Thoracic aorta (tissue), 2 donors: ENCODE measurements around the gene COL8A1. TPM values are rescaled to one million over a fixed set of nuclear protein-coding genes. Genes with fewer than 3 reads are reported as not detected.

Source experiments
- ATAC-seq: fragments of 150-250 bp; one replicate; pipeline ENCODE4 v1.8.0; 2017; ENCODE audit warnings: low read depth; ENCODE audit not compliant: insufficient number of reproducible peaks, low FRiP score
- DNase-seq: peaks from one replicate; pipeline ENCODE4 v3.0.0-alpha.2; 2020; ENCODE audit warnings: low spot score
- H3K27ac ChIP-seq, 2 donors: fragments of 200-600 bp; sonication (generic); 1 replicate in 1 of 2; 2 replicates in 1 of 2; pipeline ENCODE4 v1.5.1; 2016; ENCODE audit warnings: mild to moderate bottlenecking in 2 of 2, moderate library complexity in 2 of 2
- H3K27me3 ChIP-seq: fragments of 200-600 bp; sonication (generic); replicated peaks from 2 replicates; pipeline ENCODE4 v1.6.0; 2016; ENCODE audit warnings: mild to moderate bottlenecking; ENCODE audit not compliant: insufficient read depth
- H3K36me3 ChIP-seq: fragments of 200-600 bp; sonication (generic); one replicate; pipeline ENCODE4 v1.5.1; 2016
- H3K4me1 ChIP-seq, 2 donors: fragments of 200-600 bp; sonication (generic); 1 replicate in 1 of 2; 2 replicates in 1 of 2; pipeline versions ENCODE4 v1.5.1 to v1.6.0; 2016; ENCODE audit warnings: low read depth in 2 of 2, mild to moderate bottlenecking in 1 of 2; ENCODE audit not compliant: control insufficient read depth in 1 of 2
- H3K4me3 ChIP-seq: fragments of 200-600 bp; sonication (generic); 2 replicates; pipeline ENCODE4 v1.5.1; 2016; ENCODE audit warnings: mild to moderate bottlenecking
- H3K9me3 ChIP-seq: fragments of 200-600 bp; sonication (generic); 2 replicates; pipeline ENCODE4 v1.5.1; 2016
- total RNA-seq, 2 donors: library from RNA; depleted of rRNA; stranded (reverse); fragments of >200 nt; gene quantifications; one replicate each; pipeline versions ENCODE4 v1.1.0 to v1.2.3, GENCODE V29; 2016
- TF ChIP-seq, protein P1 (sequence below): fragments of 200-600 bp; sonication (generic); IDR thresholded peaks from one replicate; pipeline ENCODE4 v1.5.1; 2019; ENCODE audit warnings: antibody characterized with exemption

The COL8A1 gene
- total RNA-seq, 2 donors from 2014 or later: 253 to 916 TPM

DNA sequence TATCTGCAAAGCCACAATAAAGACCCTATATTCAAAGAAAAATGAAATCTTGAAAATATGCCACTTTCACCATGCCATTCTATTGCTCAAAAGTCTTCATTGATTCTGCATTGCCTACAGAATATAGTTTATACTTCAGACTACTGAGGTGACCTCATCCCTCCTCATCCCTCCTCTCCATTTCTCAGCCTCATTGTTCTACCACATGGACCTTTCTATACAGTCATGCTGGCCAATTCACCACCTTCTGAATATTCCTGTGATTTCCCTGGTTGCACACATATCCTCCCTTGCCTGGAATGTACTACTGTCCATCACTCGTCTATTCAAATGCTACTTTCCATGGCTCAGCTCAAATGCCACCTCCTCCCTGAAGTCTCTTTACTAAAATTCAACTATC is 3.5 kb upstream of the COL8A1 start:
- Histone ChIP-seq H3K36me3 (no peaks in the 10 kb centered on the region), H3K27ac (peak overlapping the region in 1 of 2 donors; percentile 97), H3K27me3 (no peaks in the 10 kb centered on the region), H3K4me1 (peaks cover 8 to 9% of the 10 kb centered on the region in 2 donors), H3K9me3 (no peaks in the 10 kb centered on the region), H3K4me3 (no peak overlapping the region)
- DNase-seq (no peak), ATAC-seq (no peak)
- TF ChIP-seq, protein P1, sequence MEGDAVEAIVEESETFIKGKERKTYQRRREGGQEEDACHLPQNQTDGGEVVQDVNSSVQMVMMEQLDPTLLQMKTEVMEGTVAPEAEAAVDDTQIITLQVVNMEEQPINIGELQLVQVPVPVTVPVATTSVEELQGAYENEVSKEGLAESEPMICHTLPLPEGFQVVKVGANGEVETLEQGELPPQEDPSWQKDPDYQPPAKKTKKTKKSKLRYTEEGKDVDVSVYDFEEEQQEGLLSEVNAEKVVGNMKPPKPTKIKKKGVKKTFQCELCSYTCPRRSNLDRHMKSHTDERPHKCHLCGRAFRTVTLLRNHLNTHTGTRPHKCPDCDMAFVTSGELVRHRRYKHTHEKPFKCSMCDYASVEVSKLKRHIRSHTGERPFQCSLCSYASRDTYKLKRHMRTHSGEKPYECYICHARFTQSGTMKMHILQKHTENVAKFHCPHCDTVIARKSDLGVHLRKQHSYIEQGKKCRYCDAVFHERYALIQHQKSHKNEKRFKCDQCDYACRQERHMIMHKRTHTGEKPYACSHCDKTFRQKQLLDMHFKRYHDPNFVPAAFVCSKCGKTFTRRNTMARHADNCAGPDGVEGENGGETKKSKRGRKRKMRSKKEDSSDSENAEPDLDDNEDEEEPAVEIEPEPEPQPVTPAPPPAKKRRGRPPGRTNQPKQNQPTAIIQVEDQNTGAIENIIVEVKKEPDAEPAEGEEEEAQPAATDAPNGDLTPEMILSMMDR: no peak

DNA sequence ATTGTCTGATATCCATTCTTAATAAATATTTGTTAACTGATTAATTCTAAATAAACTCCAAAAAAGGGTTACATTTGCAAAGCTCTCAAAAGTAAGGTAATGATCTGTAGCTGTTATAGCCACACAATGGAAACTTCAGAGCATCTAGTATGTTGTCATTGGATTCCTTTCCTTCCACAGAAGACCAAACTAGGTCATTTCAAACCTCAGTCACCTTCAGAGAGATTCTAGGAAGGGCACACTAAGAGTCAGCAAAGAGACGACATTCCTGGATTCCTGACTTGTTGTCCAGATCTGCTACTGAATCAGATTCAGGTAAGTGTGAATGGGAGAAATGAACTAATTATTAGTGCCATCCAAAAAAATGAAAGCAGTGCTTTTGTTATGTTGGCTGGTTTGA is 3.0 kb upstream of the COL8A1 start:
- Histone ChIP-seq H3K4me3 (peak overlapping the region; percentile 74), H3K27me3 (no peaks in the 10 kb centered on the region), H3K9me3 (no peaks in the 10 kb centered on the region), H3K36me3 (no peaks in the 10 kb centered on the region), H3K27ac (peak overlapping the region in 1 of 2 donors; percentile 97), H3K4me1 (peaks cover 8 to 14% of the 10 kb centered on the region in 2 donors)
- ATAC-seq: no peak
- TF ChIP-seq, protein P1: no peak
- no peak for DNase-seq

DNA sequence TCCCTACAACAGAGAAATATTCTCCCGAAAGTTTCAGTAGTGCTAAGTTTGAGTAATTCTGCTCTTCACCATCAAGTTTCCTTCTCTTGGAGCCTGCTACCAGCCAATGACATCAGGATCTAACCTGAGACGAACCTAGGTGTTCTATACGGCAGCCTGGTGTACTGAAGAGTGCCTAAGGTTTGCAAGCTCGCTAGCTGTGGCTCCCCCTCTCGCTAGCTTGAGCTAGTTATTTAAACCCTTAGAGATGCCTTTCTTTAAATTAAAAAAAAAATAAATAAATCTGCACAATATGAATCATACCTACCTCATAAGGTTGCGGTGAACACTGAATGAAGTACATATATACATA is 1.4 kb upstream of the COL8A1 start:
- peak overlapping the region; percentile 92 to 97 for H3K27ac ChIP-seq
- TF ChIP-seq, protein P1: no peak
- no peak for ATAC-seq

DNA sequence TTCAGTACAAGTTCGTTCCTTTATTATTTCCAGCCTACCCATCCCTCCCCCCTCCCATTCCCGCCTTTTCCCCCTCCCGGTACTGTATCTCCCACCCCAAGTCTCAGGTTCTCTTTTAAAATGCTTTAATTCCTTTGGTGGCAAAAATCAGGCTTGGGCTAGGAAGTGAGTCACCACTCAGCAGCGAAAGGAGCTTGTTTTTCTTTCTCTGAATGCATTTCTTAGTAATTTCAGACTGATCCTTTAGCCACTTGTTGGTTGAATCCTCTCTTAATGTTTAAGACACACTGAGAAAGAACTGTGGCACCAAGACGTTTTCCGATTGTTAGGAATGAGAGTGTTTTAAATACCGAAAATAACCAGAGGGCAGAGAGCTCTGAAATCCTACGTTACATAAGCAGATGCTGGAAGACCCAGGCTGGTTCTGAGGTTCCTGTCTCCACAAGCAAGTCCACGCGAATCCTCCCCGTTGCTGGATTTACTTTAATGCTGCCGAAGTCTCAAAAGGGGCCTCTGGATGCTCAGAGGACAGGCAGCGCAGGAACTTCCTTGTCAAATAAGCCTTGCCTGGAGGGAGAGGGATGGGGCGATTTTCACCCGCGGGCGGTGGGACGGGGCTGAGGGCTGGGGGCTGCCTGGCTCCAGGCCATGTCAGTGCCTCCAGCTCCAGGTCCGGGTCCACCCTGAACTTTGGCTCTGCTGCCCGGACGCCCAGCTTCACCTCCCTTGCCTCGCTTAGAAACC is 854 bp upstream of the COL8A1 start:
- ATAC-seq (peak; percentile 52), DNase-seq (no peak)
- peaks cover 8 to 27% of the 10 kb centered on the region in 2 donors for H3K4me1 ChIP-seq

More for the DNA sequence above, 1.4 kb upstream of the COL8A1 start:
- Histone ChIP-seq H3K4me3 (peak overlapping the region; percentile 74), H3K9me3 (no peaks in the 10 kb centered on the region), H3K4me1 (peaks cover 8 to 22% of the 10 kb centered on the region in 2 donors), H3K27me3 (no peaks in the 10 kb centered on the region), H3K36me3 (no peaks in the 10 kb centered on the region)
- no peak for DNase-seq

DNA sequence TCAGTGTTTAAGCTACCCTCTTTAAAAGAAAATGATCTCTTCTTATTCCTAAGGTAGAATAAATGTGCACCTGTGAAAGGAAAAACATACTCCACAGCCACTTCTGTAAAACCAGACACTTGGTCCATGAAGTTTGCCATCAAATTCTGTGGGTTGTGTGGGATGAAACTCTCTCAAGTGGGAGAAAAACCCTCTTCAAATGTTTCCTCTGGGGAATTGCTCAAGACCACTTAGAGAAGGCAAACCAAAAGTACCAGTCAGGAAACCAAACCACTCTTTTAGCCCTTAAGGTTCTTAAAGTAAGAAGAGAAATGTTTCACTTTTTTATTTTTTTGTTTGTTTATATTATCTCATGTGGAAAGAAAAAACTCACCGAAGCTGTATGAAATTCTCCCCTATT is 1.2 kb downstream of the COL8A1 start:
- Histone ChIP-seq H3K36me3 (no peaks in the 10 kb centered on the region), H3K4me1 (peaks cover 15 to 35% of the 10 kb centered on the region in 2 donors), H3K27ac (peak overlapping the region; percentile 12 to 97), H3K9me3 (no peaks in the 10 kb centered on the region), H3K27me3 (no peaks in the 10 kb centered on the region), H3K4me3 (peak overlapping the region; percentile 74)
- TF ChIP-seq, protein P1: no peak
- DNase-seq (no peak), ATAC-seq (no peak)

More for the DNA sequence above, 854 bp upstream of the COL8A1 start:
- no peaks in the 10 kb centered on the region for H3K27me3 ChIP-seq
- H3K9me3 ChIP-seq: no peaks in the 10 kb centered on the region
- H3K36me3 ChIP-seq: no peaks in the 10 kb centered on the region
- peak overlapping the region; percentile 74 for H3K4me3 ChIP-seq
- TF ChIP-seq, protein P1: no peak
- peak overlapping the region; percentile 92 to 97 for H3K27ac ChIP-seq
